MV-4-11 (cell line): Measurements from ENCODE around the gene CSRNP3.

Experiments used
- DNase-seq: peaks from one replicate; lab custom pipeline; 2025; lab: John Stamatoyannopoulos, UW

Gene CSRNP3

GRCh38 chr2:165544897-165545296 lies 75.4 kb downstream of the CSRNP3 start:
- peak; percentile 51 for DNase-seq

GRCh38 chr2:165547900-165548299 lies 78.4 kb downstream of the CSRNP3 start:
- no peak for DNase-seq

GRCh38 chr2:165549619-165550018 lies 80.1 kb downstream of the CSRNP3 start:
- DNase-seq, result no peak

GRCh38 chr2:165558832-165559231 lies 89.3 kb downstream of the CSRNP3 start:
- no peak for DNase-seq

GRCh38 chr2:165560377-165560988 lies 91.0 kb downstream of the CSRNP3 start:
- no peak for DNase-seq

- no peak for DNase-seq
Observed at GRCh38 chr2:165561516-165561915, 92.0 kb downstream of the CSRNP3 start.

GRCh38 chr2:165562233-165562632 lies 92.7 kb downstream of the CSRNP3 start:
- DNase-seq, result no peak

GRCh38 chr2:165563468-165564225 lies 94.1 kb downstream of the CSRNP3 start:
- DNase-seq, result no peak

- no peak for DNase-seq
Observed at GRCh38 chr2:165566008-165566407, 96.5 kb downstream of the CSRNP3 start.

- DNase-seq, result no peak
Observed at GRCh38 chr2:165567273-165567672, 97.8 kb downstream of the CSRNP3 start.

- no peak for DNase-seq
Observed at GRCh38 chr2:165568361-165568760, 98.9 kb downstream of the CSRNP3 start.

GRCh38 chr2:165571477-165571876 lies 102.0 kb downstream of the CSRNP3 start:
- DNase-seq, result no peak

GRCh38 chr2:165572151-165572550 lies 102.7 kb downstream of the CSRNP3 start:
- no peak for DNase-seq

- no peak for DNase-seq
Observed at GRCh38 chr2:165573534-165574461, 104.3 kb downstream of the CSRNP3 start.

- DNase-seq, result no peak
Observed at GRCh38 chr2:165575044-165575615, 105.6 kb downstream of the CSRNP3 start.

GRCh38 chr2:165576409-165577154 lies 107.1 kb downstream of the CSRNP3 start:
- no peak for DNase-seq

- DNase-seq, result no peak
Observed at GRCh38 chr2:165582409-165582808, 112.9 kb downstream of the CSRNP3 start.

GRCh38 chr2:165582863-165583506 lies 113.5 kb downstream of the CSRNP3 start:
- no peak for DNase-seq

- no peak for DNase-seq
Observed at GRCh38 chr2:165584126-165584654, 114.7 kb downstream of the CSRNP3 start.

GRCh38 chr2:165586019-165586418 lies 116.5 kb downstream of the CSRNP3 start:
- no peak for DNase-seq
